Panc1 (cell line): ENCODE data around the gene NFKBIZ. TPM values are rescaled to one million over a fixed set of nuclear protein-coding genes. Genes with fewer than 3 reads are reported as not detected.

Experiments
- ATAC-seq: fragments of 200-7000 bp; cut with Tn5 transposase; 2 replicates; pipeline ENCODE4 v1.9.1; 2020; ENCODE audit warnings: mild to moderate bottlenecking, moderate library complexity
- BruUV-seq: library from RNA; stranded (reverse); fragments of 400-500 nt; replicated peaks from 2 replicates; lab custom pipeline; 2021; lab: Mats Ljungman, UMichigan
- CTCF ChIA-PET: fragments of 300-600 bp; sonication (Branson Sonifier 250); formaldehyde crosslinking; loops from one replicate; lab custom pipeline; 2022; ENCODE audit warnings: antibody characterized with exemption; lab: Charles Lee
- POLR2A ChIA-PET: fragments of 300-600 bp; sonication (Branson Sonifier 250); formaldehyde crosslinking; loops from one replicate; lab custom pipeline; 2022; ENCODE audit warnings: antibody characterized with exemption; lab: Charles Lee
- DNase-seq: peaks from one replicate; pipeline ENCODE4 v3.0.0-alpha.2; 2010; ENCODE audit warnings: low read depth, low spot score
- H3K27ac ChIP-seq: 2 replicates; pipeline ENCODE4 v1.5.1; 2011; ENCODE audit warnings: mild to moderate bottlenecking, low read length, inconsistent platforms
- H3K27me3 ChIP-seq: fragments of 200-500 bp; sonication (Bioruptor generic); 2 replicates; pipeline ENCODE4 v1.6.0; 2014; ENCODE audit warnings: low read length, inconsistent platforms; ENCODE audit not compliant: control insufficient read depth, insufficient read depth
- H3K36me3 ChIP-seq: fragments of 200-500 bp; sonication (Bioruptor generic); 2 replicates; pipeline ENCODE4 v1.5.1; 2014; ENCODE audit warnings: inconsistent platforms, mild to moderate bottlenecking, low read length, moderate library complexity; ENCODE audit not compliant: control insufficient read depth, insufficient read depth
- H3K4me1 ChIP-seq: 2 replicates; pipeline ENCODE4 v1.5.1; 2011; ENCODE audit warnings: inconsistent platforms, mild to moderate bottlenecking, low read length, moderate library complexity; ENCODE audit not compliant: control insufficient read depth, insufficient read depth
- H3K4me3 ChIP-seq, 2 experiments: 2 replicates each; pipeline ENCODE4 v1.5.1; 2011 to 2012; ENCODE audit warnings: low read depth in 2 of 2, low read length in 2 of 2, mild to moderate bottlenecking in 2 of 2, inconsistent platforms in 1 of 2, moderate library complexity in 1 of 2
- H3K9me3 ChIP-seq: fragments of 200-500 bp; sonication (Bioruptor generic); 2 replicates; pipeline ENCODE4 v1.5.1; 2014; ENCODE audit warnings: low read depth, mild to moderate bottlenecking, inconsistent platforms, low read length, moderate library complexity; ENCODE audit not compliant: control insufficient read depth, insufficient read depth
- CTCF ChIP-seq: fragments of 450-650 bp; IDR thresholded peaks from 2 replicates; pipeline ENCODE4 v1.5.1; 2017; ENCODE audit warnings: mild to moderate bottlenecking
- POLR2AphosphoS5 ChIP-seq: IDR thresholded peaks from 2 replicates; pipeline ENCODE4 v1.6.1; 2012; ENCODE audit warnings: mild to moderate bottlenecking, low read depth, low read length, moderate library complexity
- REST ChIP-seq, 2 experiments: IDR thresholded peaks; 2 replicates each; pipeline ENCODE4 v1.6.1; 2011 to 2012; ENCODE audit warnings: low read depth in 2 of 2, control low read depth in 1 of 2, low read length in 1 of 2, mild to moderate bottlenecking in 1 of 2, moderate library complexity in 1 of 2; ENCODE audit not compliant: insufficient read depth in 1 of 2
- SIN3A ChIP-seq: IDR thresholded peaks from 2 replicates; pipeline ENCODE4 v1.6.1; 2012; ENCODE audit warnings: low read depth, mild to moderate bottlenecking, low read length, moderate library complexity, borderline replicate concordance; ENCODE audit not compliant: insufficient read depth
- TCF7L2 ChIP-seq: IDR thresholded peaks from 2 replicates; pipeline ENCODE4 v1.6.1; 2011; ENCODE audit warnings: mild to moderate bottlenecking, low read depth, low read length, inconsistent platforms
- in situ Hi-C: cut with HindIII; loops from 2 replicates; pipeline ENCODE4 v1.10.0; 2016; ENCODE audit warnings: low sequenced_read_pairs, low pct_unique_long_range_greater_than_20kb
- intact Hi-C: fragments of 100-400 bp; cut with micrococcal nuclease; formaldehyde crosslinking; loops from one replicate; pipeline ENCODE4 v1.10.0; 2022; ENCODE audit not compliant: unreplicated experiment
- total RNA-seq: library from RNA; stranded (reverse); gene quantifications from one replicate; pipeline ENCODE4 v1.2.1, GENCODE V29; 2021; ENCODE audit not compliant: unreplicated experiment

Gene NFKBIZ
- total RNA-seq, 1 experiment from 2014 or later: 17.4 TPM

- TF ChIP-seq SIN3A (no peak), POLR2AphosphoS5 (no peak), TCF7L2 (no peak), CTCF (no peak), REST (IDR thresholded peaks at IDR 0.05; ENCODE audit: insufficient read depth in 1 of 2, low read depth in 2 of 2, low read length in 1 of 2) (no peak)
- intact Hi-C loops (no loop called here), in situ Hi-C loops (no loop called here)
- Histone ChIP-seq H3K27me3 (no peaks in the 10 kb centered on the region), H3K9me3 (no peaks in the 10 kb centered on the region), H3K4me3 (no peak overlapping the region), H3K27ac (no peak overlapping the region), H3K4me1 (no peaks in the 10 kb centered on the region), H3K36me3 (no peaks in the 10 kb centered on the region)
- ChIA-PET CTCF (no interaction called here), POLR2A (no interaction called here)
- no peak for DNase-seq
- no peak for ATAC-seq
- BruUV-seq: no TSS peak
These were observed 29.8 kb downstream of the NFKBIZ start for GRCh38 chr3:101879102-101879501.

- intact Hi-C loops: no loop called here
- no peak for DNase-seq
- Histone ChIP-seq H3K9me3 (no peaks in the 10 kb centered on the region), H3K27me3 (no peaks in the 10 kb centered on the region), H3K4me3 (no peak overlapping the region), H3K4me1 (no peaks in the 10 kb centered on the region), H3K27ac (no peak overlapping the region), H3K36me3 (no peaks in the 10 kb centered on the region)
- in situ Hi-C loops: no loop called here
- ChIA-PET CTCF (no interaction called here), POLR2A (no interaction called here)
- BruUV-seq: no TSS peak
- TF ChIP-seq SIN3A (no peak), TCF7L2 (no peak), REST (IDR thresholded peaks at IDR 0.05; ENCODE audit: insufficient read depth in 1 of 2, low read depth in 2 of 2, low read length in 1 of 2) (no peak), CTCF (no peak), POLR2AphosphoS5 (no peak)
- ATAC-seq: no peak
These were observed 30.4 kb downstream of the NFKBIZ start for GRCh38 chr3:101879623-101880284.
